ENCODE results near the gene KIF13A.

The KIF13A gene

GRCh38 chr6:17714879-17715851 lies 272.3 kb downstream of the KIF13A start:
- H3K9me3 ChIP-seq (ENCODE audit: control insufficient read depth, insufficient read depth, low read length): no peaks in the 10 kb centered on the region
- H3K27me3 ChIP-seq (ENCODE audit: control insufficient read depth, insufficient read depth, low read length): no peaks in the 10 kb centered on the region
- H3K27ac ChIP-seq (ENCODE audit: low read depth, low read length): peak overlapping the region; percentile 67
- H3K4me1 ChIP-seq (ENCODE audit: control insufficient read depth, insufficient read depth, low read length): peaks cover 8% of the 10 kb centered on the region
- no peak overlapping the region for H3K9ac ChIP-seq (ENCODE audit: low read depth, low read length)
- no peaks in the 10 kb centered on the region for H3K36me3 ChIP-seq (ENCODE audit: control insufficient read depth, insufficient read depth, low read length)
- H3K4me3 ChIP-seq (ENCODE audit: low read depth, low read length): no peak overlapping the region

- H3K9ac ChIP-seq (ENCODE audit: low read depth, low read length): no peak overlapping the region
- no peaks in the 10 kb centered on the region for H3K36me3 ChIP-seq (ENCODE audit: control insufficient read depth, insufficient read depth, low read length)
- H3K4me1 ChIP-seq (ENCODE audit: control insufficient read depth, insufficient read depth, low read length): peaks cover 8% of the 10 kb centered on the region
- H3K27ac ChIP-seq (ENCODE audit: low read depth, low read length): peak overlapping the region; percentile 67
- H3K4me3 ChIP-seq (ENCODE audit: low read depth, low read length): no peak overlapping the region
- H3K27me3 ChIP-seq (ENCODE audit: control insufficient read depth, insufficient read depth, low read length): no peaks in the 10 kb centered on the region
- no peaks in the 10 kb centered on the region for H3K9me3 ChIP-seq (ENCODE audit: control insufficient read depth, insufficient read depth, low read length)
These were observed 273.3 kb downstream of the KIF13A start for GRCh38 chr6:17714177-17714576.

GRCh38 chr6:17712576-17712975 lies 274.9 kb downstream of the KIF13A start:
- Histone ChIP-seq H3K27ac (ENCODE audit: low read depth, low read length) (peak overlapping the region; percentile 57), H3K9ac (ENCODE audit: low read depth, low read length) (no peak overlapping the region), H3K27me3 (ENCODE audit: control insufficient read depth, insufficient read depth, low read length) (no peaks in the 10 kb centered on the region), H3K36me3 (ENCODE audit: control insufficient read depth, insufficient read depth, low read length) (no peaks in the 10 kb centered on the region), H3K4me3 (ENCODE audit: low read depth, low read length) (no peak overlapping the region), H3K9me3 (ENCODE audit: control insufficient read depth, insufficient read depth, low read length) (no peaks in the 10 kb centered on the region), H3K4me1 (ENCODE audit: control insufficient read depth, insufficient read depth, low read length) (peaks cover 9% of the 10 kb centered on the region)

GRCh38 chr6:17710331-17710730 lies 277.1 kb downstream of the KIF13A start:
- Histone ChIP-seq H3K36me3 (ENCODE audit: control insufficient read depth, insufficient read depth, low read length) (no peaks in the 10 kb centered on the region), H3K4me1 (ENCODE audit: control insufficient read depth, insufficient read depth, low read length) (peaks cover 13% of the 10 kb centered on the region), H3K27me3 (ENCODE audit: control insufficient read depth, insufficient read depth, low read length) (no peaks in the 10 kb centered on the region), H3K9ac (ENCODE audit: low read depth, low read length) (no peak overlapping the region), H3K9me3 (ENCODE audit: control insufficient read depth, insufficient read depth, low read length) (no peaks in the 10 kb centered on the region), H3K4me3 (ENCODE audit: low read depth, low read length) (no peak overlapping the region), H3K27ac (ENCODE audit: low read depth, low read length) (no peak overlapping the region)

- Histone ChIP-seq H3K4me3 (ENCODE audit: low read depth, low read length) (no peak overlapping the region), H3K9me3 (ENCODE audit: control insufficient read depth, insufficient read depth, low read length) (no peaks in the 10 kb centered on the region), H3K27me3 (ENCODE audit: control insufficient read depth, insufficient read depth, low read length) (no peaks in the 10 kb centered on the region), H3K9ac (ENCODE audit: low read depth, low read length) (no peak overlapping the region), H3K4me1 (ENCODE audit: control insufficient read depth, insufficient read depth, low read length) (peaks cover 14% of the 10 kb centered on the region), H3K27ac (ENCODE audit: low read depth, low read length) (no peak overlapping the region), H3K36me3 (ENCODE audit: control insufficient read depth, insufficient read depth, low read length) (no peaks in the 10 kb centered on the region)
These were observed 278.0 kb downstream of the KIF13A start for GRCh38 chr6:17709476-17709875.

Measured in HUES48 (cell line).